GM12878 (cell line): ENCODE results near the gene ACRBP. TPM values are rescaled to one million over a fixed set of nuclear protein-coding genes. Genes with fewer than 3 reads are reported as not detected.

Source experiments
- ATAC-seq: fragments of 200-7000 bp; cut with Tn5 transposase; 3 replicates; pipeline ENCODE4 v1.9.1; 2020; ENCODE audit warnings: mild to moderate bottlenecking, moderate library complexity
- BruUV-seq: library from RNA; stranded (reverse); fragments of 400-500 nt; replicated peaks from 2 replicates; lab custom pipeline; 2021; lab: Mats Ljungman, UMichigan
- CTCF ChIA-PET: fragments of 300-600 bp; sonication (Branson Sonifier 250); formaldehyde crosslinking; extraction: SDS; loops from one replicate; lab custom pipeline; 2021; ENCODE audit warnings: inconsistent platforms; lab: Yijun Ruan, JAX
- POLR2A ChIA-PET: fragments of 350-600 bp; formaldehyde crosslinking; extraction: SDS; loops from one replicate; lab custom pipeline; 2021; ENCODE audit warnings: inconsistent platforms; lab: Charles Lee
- RAD21 ChIA-PET: fragments of 300-600 bp; sonication (Branson Sonifier 250); formaldehyde crosslinking; loops from one replicate; lab custom pipeline; 2023; ENCODE audit warnings: antibody characterized with exemption; ENCODE audit not compliant: unreplicated experiment; lab: Charles Lee
- SMC1A ChIA-PET: fragments of 300-600 bp; sonication (Branson Sonifier 250); formaldehyde crosslinking; loops from one replicate; lab custom pipeline; 2023; ENCODE audit not compliant: unreplicated experiment, uncharacterized antibody; lab: Charles Lee
- DNase-seq: peaks from one replicate; pipeline ENCODE4 v3.0.0-alpha.2; 2011; ENCODE audit warnings: low read depth, low spot score
- FAIRE-seq: peaks from 3 replicates; lab custom pipeline; 2011; peaks lifted over from hg19 to GRCh38; lab: Jason Lieb, UNC
- H2AFZ ChIP-seq: 2 replicates; pipeline ENCODE4 v1.6.0; 2011; ENCODE audit warnings: low read depth, low read length, control low read depth; ENCODE audit not compliant: control insufficient read depth
- H3K27ac ChIP-seq: 2 replicates; pipeline ENCODE4 v1.5.1; 2011; ENCODE audit warnings: control low read depth; ENCODE audit not compliant: control insufficient read depth, insufficient read depth
- H3K27me3 ChIP-seq, 2 experiments: replicated peaks in 1 of 2; 2 replicates each; pipeline versions ENCODE4 v1.6.0 to v1.6.1; 2011; ENCODE audit warnings: low read length in 1 of 2; ENCODE audit not compliant: control insufficient read depth in 2 of 2, insufficient read depth in 2 of 2
- H3K36me3 ChIP-seq, 2 experiments: 2 replicates each; pipeline ENCODE4 v1.5.1; 2011; ENCODE audit warnings: low read length in 1 of 2; ENCODE audit not compliant: control insufficient read depth in 2 of 2, insufficient read depth in 2 of 2
- H3K4me1 ChIP-seq: 2 replicates; pipeline ENCODE4 v1.6.1; 2011; ENCODE audit warnings: mild to moderate bottlenecking, low read length, moderate library complexity, mixed read lengths; ENCODE audit not compliant: control insufficient read depth, insufficient read depth
- H3K4me2 ChIP-seq: 2 replicates; pipeline ENCODE4 v1.6.0; 2011; ENCODE audit warnings: control low read depth; ENCODE audit not compliant: control insufficient read depth, insufficient read depth
- H3K4me3 ChIP-seq: fragments of 200-600 bp; sonication (generic); 2 replicates; pipeline ENCODE4 v1.5.1; 2016
- H3K79me2 ChIP-seq: 2 replicates; pipeline ENCODE4 v1.6.0; 2011; ENCODE audit warnings: low read length; ENCODE audit not compliant: control insufficient read depth, insufficient read depth
- H3K9ac ChIP-seq: 2 replicates; pipeline ENCODE4 v1.8.0; 2011; ENCODE audit warnings: low read length, control low read depth, mixed read lengths; ENCODE audit not compliant: control insufficient read depth, insufficient read depth
- H3K9me3 ChIP-seq: replicated peaks from 3 replicates; pipeline ENCODE4 v1.5.1; 2011; ENCODE audit warnings: mild to moderate bottlenecking, low read length; ENCODE audit not compliant: control insufficient read depth, insufficient read depth
- H4K20me1 ChIP-seq: 2 replicates; pipeline ENCODE4 v1.6.0; 2011; ENCODE audit not compliant: control insufficient read depth, insufficient read depth
- ATF3 ChIP-seq: IDR thresholded peaks from 2 replicates; pipeline ENCODE4 v1.6.1; 2011; ENCODE audit warnings: low read depth, mild to moderate bottlenecking, low read length, moderate library complexity, borderline replicate concordance; ENCODE audit errors: extremely low read depth
- BRCA1 ChIP-seq: IDR thresholded peaks from 2 replicates; pipeline ENCODE4 v1.6.1; 2011; ENCODE audit warnings: low read depth, low read length, improper control_type of control experiment
- CBX3 ChIP-seq: fragments of 200-600 bp; sonication (generic); IDR thresholded peaks from 2 replicates; pipeline ENCODE4 v1.6.1; 2016; ENCODE audit warnings: low read depth, borderline replicate concordance
- ESRRA ChIP-seq: IDR thresholded peaks from 2 replicates; pipeline ENCODE4 v1.6.1; 2012; ENCODE audit warnings: mild to moderate bottlenecking, low read length, improper control_type of control experiment
- FOXK2 ChIP-seq: fragments of 450-650 bp; IDR thresholded peaks from 2 replicates; pipeline ENCODE4 v1.6.1; 2017; ENCODE audit warnings: mild to moderate bottlenecking, moderate library complexity
- HDGF ChIP-seq: fragments of 450-650 bp; IDR thresholded peaks from 2 replicates; pipeline ENCODE4 v1.6.1; 2016; ENCODE audit warnings: antibody characterized with exemption
- IKZF1 ChIP-seq: fragments of 450-650 bp; conservative IDR thresholded peaks from 2 replicates; pipeline ENCODE4 v1.6.1; 2017; ENCODE audit warnings: antibody characterized with exemption, mild to moderate bottlenecking
- PAX5 ChIP-seq: IDR thresholded peaks from 2 replicates; pipeline ENCODE4 v1.6.1; 2011; ENCODE audit warnings: low read depth, low read length, borderline replicate concordance
- RB1 ChIP-seq: fragments of 450-650 bp; formaldehyde crosslinking; IDR thresholded peaks from 2 replicates; pipeline ENCODE4 v1.6.1; 2017; ENCODE audit warnings: mild to moderate bottlenecking, borderline replicate concordance
- SMARCA5 ChIP-seq: fragments of 450-650 bp; IDR thresholded peaks from 2 replicates; pipeline ENCODE4 v1.6.1; 2017; ENCODE audit warnings: mild to moderate bottlenecking
- SREBF1 ChIP-seq: IDR thresholded peaks from 2 replicates; pipeline ENCODE4 v1.6.1; 2012; ENCODE audit warnings: mild to moderate bottlenecking, low read length
- STAT3 ChIP-seq: IDR thresholded peaks from 2 replicates; pipeline ENCODE4 v1.6.1; 2011; ENCODE audit warnings: low read depth, low read length, improper control_type of control experiment
- SUPT20H ChIP-seq: IDR thresholded peaks from 2 replicates; pipeline ENCODE4 v1.6.1; 2011; ENCODE audit warnings: low read depth, mild to moderate bottlenecking, low read length, moderate library complexity, borderline replicate concordance; ENCODE audit not compliant: control insufficient read depth
- SUZ12 ChIP-seq: fragments of 200-600 bp; sonication (generic); IDR thresholded peaks from one replicate; pipeline ENCODE4 v1.6.1; 2018; ENCODE audit warnings: antibody characterized with exemption, mild to moderate bottlenecking; ENCODE audit not compliant: unreplicated experiment
- YY1 ChIP-seq: IDR thresholded peaks from 2 replicates; pipeline ENCODE4 v1.6.1; 2011; ENCODE audit warnings: low read depth, mild to moderate bottlenecking, low read length
- ZBED1 ChIP-seq: IDR thresholded peaks from 2 replicates; pipeline ENCODE4 v1.6.1; 2016; ENCODE audit warnings: borderline replicate concordance
- ZBTB40 ChIP-seq: fragments of 450-650 bp; IDR thresholded peaks from 2 replicates; pipeline ENCODE4 v1.6.1; 2016; ENCODE audit warnings: mild to moderate bottlenecking, moderate library complexity, borderline replicate concordance
- ZNF274 ChIP-seq: IDR thresholded peaks from one replicate; pipeline ENCODE4 v1.8.0; 2011; ENCODE audit not compliant: insufficient read length, insufficient read depth
- WGBS: methylation state at CpG from one replicate; pipeline ENCODE4 v1.1.6; 2016; ENCODE audit warnings: low lambda C conversion rate; ENCODE audit not compliant: insufficient replicate concordance, insufficient coverage; ENCODE audit errors: missing lambda C conversion rate; 5-methylcytosine and 5-hydroxymethylcytosine counted together
- in situ Hi-C: fragments of 300-500 bp; cut with MboI; formaldehyde crosslinking; loops from 9 replicates; pipeline ENCODE4 v1.14.3; 2018; ENCODE audit warnings: mixed read lengths
- intact Hi-C: fragments of 100-400 bp; cut with micrococcal nuclease; formaldehyde crosslinking; loops from one replicate; pipeline ENCODE4 v1.14.2; 2022; ENCODE audit not compliant: unreplicated experiment
- polyA plus RNA-seq, 11 experiments: library from polyadenylated mRNA; depleted of rRNA in 4 of 11; unstranded in 6 of 11; stranded (reverse) in 5 of 11; fragments of >200 nt; fragmentation: Nextera tagmentation in 4 of 11; fragmentation: Illumina TruSeq in 1 of 11; extraction: Ambion mirVana in 4 of 11; extraction: Trizol in 1 of 11; gene quantifications; 1 replicate in 1 of 11; 2 replicates in 10 of 11; pipeline versions ENCODE4 v1.2.1 to v1.2.3, GENCODE V29; 2011 to 2016; ENCODE audit warnings: inconsistent platforms in 2 of 11, missing spikeins in 2 of 11, low read depth in 1 of 11
- total RNA-seq, 4 experiments: library from RNA; depleted of rRNA in 3 of 4; stranded (reverse); fragments of >200 nt in 3 of 4; fragmentation: Illumina TruSeq in 1 of 4; extraction: Trizol in 1 of 4; gene quantifications; 2 replicates each; pipeline versions ENCODE4 v1.2.1 to v1.2.3, GENCODE V29; 2013 to 2021

The ACRBP gene
- total and polyA plus RNA-seq, 10 of the 15 experiments (the other 5 are each of a cell fraction or from before 2014, with no cell fraction given) = 0.54 to 1.4 (median 0.87) TPM

GRCh38 chr12:6613776-6614512 lies 33.3 kb downstream of the ACRBP start (continued):
- TF ChIP-seq STAT3 (no peak), ESRRA (no peak), ZBED1 (no peak), RB1 (no peak), CBX3 (no peak), HDGF (peak; percentile 94), IKZF1 (peak; percentile 23)

- peak; percentile 19 for ATAC-seq
- POLR2A ChIA-PET = interaction anchor here (0.6 to 2.5 kb wide), 19 partner anchors 8 to 258 kb away, joined by 3 to 13 read pairs (median 5); partner anchors contain the start of genes CDCA3, LPAR5, PTMS and USP5
- Histone ChIP-seq H2AFZ (peak overlapping the region; percentile 76), H3K27me3 (no peaks in the 10 kb centered on the region), H3K4me3 (no peak overlapping the region), H4K20me1 (no peaks in the 10 kb centered on the region), H3K36me3 (no peaks in the 10 kb centered on the region), H3K4me2 (peak overlapping the region; percentile 75), H3K27ac (peak overlapping the region; percentile 75), H3K9ac (peak overlapping the region; percentile 47), H3K79me2 (no peaks in the 10 kb centered on the region), H3K9me3 (no peaks in the 10 kb centered on the region), H3K4me1 (peaks cover 32% of the 10 kb centered on the region)
- RAD21 ChIA-PET = interaction anchor here (0.6 to 2.6 kb wide), 13 partner anchors 9 to 148 kb away, joined by 3 to 13 read pairs (median 5); partner anchors contain the start of genes LPAR5, MLF2 and ZNF384
- in situ Hi-C loops = no loop called here
- SMC1A ChIA-PET = interaction anchor here (0.6 to 3.7 kb wide), 12 partner anchors 9 to 1334 kb away, joined by 3 to 13 read pairs (median 4); no protein-coding TSS in a partner anchor
- 19% methylated on average over 17 of the region's 17 CpGs for WGBS
- no TSS peak for BruUV-seq
- no peak for DNase-seq
- CTCF ChIA-PET = interaction anchor here (0.6 to 3.9 kb wide), 14 partner anchors 9 to 283 kb away, joined by 3 to 21 read pairs (median 4); partner anchors contain the start of genes COPS7A and ZNF384
- FAIRE-seq = no peak
- intact Hi-C loops = loop anchor here (1.0 kb wide), 1 partner anchor 76 kb away; the partner anchor contains the start of gene ZNF384
- TF ChIP-seq ZNF274 (no peak), ZBTB40 (no peak), PAX5 (no peak), BRCA1 (no peak), YY1 (peak; percentile 13; the same call in 1 of the 2 replicates), SUPT20H (no peak), SREBF1 (no peak), SMARCA5 (peak; percentile 45; the same call in 1 of the 2 replicates), ATF3 (no peak), SUZ12 (no peak), FOXK2 (no peak)
These were observed 34.0 kb downstream of the ACRBP start for GRCh38 chr12:6613015-6613775.
